PFSK-1 (cell line): ENCODE measurements around the gene TNFAIP8L3.

ENCODE experiments used
- FOXP2 ChIP-seq: optimal IDR thresholded peaks from 2 replicates; pipeline ENCODE3; 2011; ENCODE audit warnings: borderline replicate concordance, control low read depth, inconsistent platforms; ENCODE audit not compliant: insufficient read depth; ENCODE audit errors: extremely low read length, extremely low read depth
- POLR2AphosphoS5 ChIP-seq: IDR thresholded peaks from 2 replicates; pipeline ENCODE4 v1.6.1; 2012; ENCODE audit warnings: low read depth, mild to moderate bottlenecking, control low read depth, low read length, moderate library complexity
- REST ChIP-seq, 2 experiments: IDR thresholded peaks; 2 replicates each; pipeline versions ENCODE4 v1.6.1 to v1.8.0; 2011 to 2012; ENCODE audit warnings: low read depth in 2 of 2, low read length in 2 of 2, control low read depth in 1 of 2, inconsistent platforms in 1 of 2, mild to moderate bottlenecking in 1 of 2, moderate library complexity in 1 of 2; ENCODE audit not compliant: insufficient read depth in 1 of 2
- SIN3A ChIP-seq: IDR thresholded peaks from 2 replicates; pipeline ENCODE4 v1.6.1; 2012; ENCODE audit warnings: mild to moderate bottlenecking, low read length, moderate library complexity, borderline replicate concordance; ENCODE audit not compliant: insufficient read depth
- TAF1 ChIP-seq: IDR thresholded peaks from 2 replicates; pipeline ENCODE4 v1.6.1; 2012; ENCODE audit warnings: low read length, control low read depth, borderline replicate concordance; ENCODE audit not compliant: insufficient read depth

Gene TNFAIP8L3

GRCh38 chr15:51024735-51025453, 69.8 kb downstream of the TNFAIP8L3 start:
- TF ChIP-seq SIN3A: no peak
- no peak for TF ChIP-seq REST (IDR thresholded peaks at IDR 0.05; ENCODE audit: insufficient read depth in 1 of 2, low read depth in 2 of 2, low read length in 2 of 2)
- no peak for TF ChIP-seq POLR2AphosphoS5
- no peak for TF ChIP-seq FOXP2
- TF ChIP-seq TAF1: no peak

DNA sequence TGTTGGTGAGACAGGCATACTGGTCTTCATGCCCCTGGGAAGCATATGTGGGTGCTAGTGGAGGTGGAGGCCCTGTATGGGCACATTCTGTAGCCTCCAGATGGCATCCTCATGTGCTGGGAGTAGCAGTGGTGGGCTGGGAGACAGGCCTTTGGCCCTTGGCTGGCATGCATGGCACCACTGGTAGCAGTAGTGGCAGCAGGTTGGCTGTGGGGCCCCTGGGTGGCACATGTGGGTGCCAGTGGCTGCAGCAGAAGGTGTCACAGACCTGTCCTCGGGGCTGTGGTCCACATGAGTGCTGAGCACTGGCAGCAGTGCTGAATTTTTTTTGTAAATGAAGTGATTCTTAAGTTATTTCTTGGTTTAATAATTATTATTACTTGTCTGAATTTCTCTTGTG, 71.2 kb downstream of the TNFAIP8L3 start:
- TF ChIP-seq REST (IDR thresholded peaks at IDR 0.05; ENCODE audit: insufficient read depth in 1 of 2, low read depth in 2 of 2, low read length in 2 of 2) (no peak), TAF1 (no peak), SIN3A (no peak), FOXP2 (no peak), POLR2AphosphoS5 (no peak)

- no peak for TF ChIP-seq REST (IDR thresholded peaks at IDR 0.05; ENCODE audit: insufficient read depth in 1 of 2, low read depth in 2 of 2, low read length in 2 of 2)
- no peak for TF ChIP-seq TAF1
- TF ChIP-seq POLR2AphosphoS5: no peak
Measured at GRCh38 chr15:51022206-51022605, 72.5 kb downstream of the TNFAIP8L3 start.

GRCh38 chr15:51016615-51017014, 78.1 kb downstream of the TNFAIP8L3 start:
- TF ChIP-seq REST (IDR thresholded peaks at IDR 0.05; ENCODE audit: insufficient read depth in 1 of 2, low read depth in 2 of 2, low read length in 2 of 2) (no peak), FOXP2 (no peak), POLR2AphosphoS5 (no peak), TAF1 (no peak), SIN3A (no peak)

GRCh38 chr15:51011212-51011611, 83.5 kb downstream of the TNFAIP8L3 start:
- no peak for TF ChIP-seq SIN3A
